Inflammatory macrophage treated with lipopolysaccharide for 1 hour (primary cell): ENCODE data around the gene FOXJ3.
A peak's percentile ranks its signal among the peaks of the same experiment; 100 is the strongest.

Source experiments
- DNase-seq, 2 donors: peaks; one replicate each; pipeline ENCODE4 v3.0.0-alpha.2; 2020 to 2022

The FOXJ3 gene

GRCh38 chr1:42139444-42139843 is 195.6 kb downstream of the FOXJ3 start:
- no peak for DNase-seq

- DNase-seq: peak in 1 of 2 donors; percentile 46
These were observed 196.4 kb downstream of the FOXJ3 start for GRCh38 chr1:42138586-42138985.

GRCh38 chr1:42137766-42138165 is 197.3 kb downstream of the FOXJ3 start:
- DNase-seq: no peak

- DNase-seq: no peak
These were observed 198.6 kb downstream of the FOXJ3 start for GRCh38 chr1:42136466-42136865.

GRCh38 chr1:42135426-42135825 is 199.6 kb downstream of the FOXJ3 start:
- no peak for DNase-seq

GRCh38 chr1:42133809-42134526 is 201.1 kb downstream of the FOXJ3 start:
- no peak for DNase-seq

GRCh38 chr1:42133390-42133789 is 201.6 kb downstream of the FOXJ3 start:
- no peak for DNase-seq

- DNase-seq: no peak
These were observed 204.9 kb downstream of the FOXJ3 start for GRCh38 chr1:42130061-42130660.

GRCh38 chr1:42128964-42129363 is 206.1 kb downstream of the FOXJ3 start:
- DNase-seq: no peak

GRCh38 chr1:42128499-42128898 is 206.5 kb downstream of the FOXJ3 start:
- no peak for DNase-seq

GRCh38 chr1:42127767-42128166 is 207.3 kb downstream of the FOXJ3 start:
- no peak for DNase-seq
